Measurements from ENCODE around the gene KCTD7.
"Not testable (repeated sequence)": the region's sequence is repeated elsewhere in the genome, so short reads cannot be mapped to it uniquely, and the experiment has no call there.

Gene KCTD7

GRCh38 chr7:66666313-66666952 lies 37.8 kb downstream of the KCTD7 start:
- no peak overlapping the region for H3K4me3 ChIP-seq (ENCODE audit: low read length)

GRCh38 chr7:66667023-66667728 lies 38.5 kb downstream of the KCTD7 start:
- no peak overlapping the region for H3K4me3 ChIP-seq (ENCODE audit: low read length)
- no peak for TF ChIP-seq CTCF (conservative IDR thresholded peaks at IDR 0.05; ENCODE audit: low read depth, low read length)
- DNase-seq (ENCODE audit: low read depth): no peak

More at GRCh38 chr7:66666313-66666952, 37.8 kb downstream of the KCTD7 start:
- DNase-seq (ENCODE audit: low read depth): no peak
- no peak for TF ChIP-seq CTCF (conservative IDR thresholded peaks at IDR 0.05; ENCODE audit: low read depth, low read length)

- TF ChIP-seq CTCF (conservative IDR thresholded peaks at IDR 0.05; ENCODE audit: low read depth, low read length): no peak
- no peak overlapping the region for H3K4me3 ChIP-seq (ENCODE audit: low read length)
- no peak for DNase-seq (ENCODE audit: low read depth)
Measured at GRCh38 chr7:66668112-66668511, 39.4 kb downstream of the KCTD7 start.

- TF ChIP-seq CTCF (conservative IDR thresholded peaks at IDR 0.05; ENCODE audit: low read depth, low read length): no peak
- H3K4me3 ChIP-seq (ENCODE audit: low read length): no peak overlapping the region
- no peak for DNase-seq (ENCODE audit: low read depth)
Measured at GRCh38 chr7:66668677-66669076, 40.0 kb downstream of the KCTD7 start.

GRCh38 chr7:66669088-66669487 lies 40.4 kb downstream of the KCTD7 start:
- no peak overlapping the region for H3K4me3 ChIP-seq (ENCODE audit: low read length)
- no peak for TF ChIP-seq CTCF (conservative IDR thresholded peaks at IDR 0.05; ENCODE audit: low read depth, low read length)

GRCh38 chr7:66669496-66669895 lies 40.8 kb downstream of the KCTD7 start:
- no peak overlapping the region for H3K4me3 ChIP-seq (ENCODE audit: low read length)
- no peak for DNase-seq (ENCODE audit: low read depth)
- no peak for TF ChIP-seq CTCF (conservative IDR thresholded peaks at IDR 0.05; ENCODE audit: low read depth, low read length)

More at GRCh38 chr7:66669088-66669487, 40.4 kb downstream of the KCTD7 start:
- no peak for DNase-seq (ENCODE audit: low read depth)

GRCh38 chr7:66671034-66671433 lies 42.4 kb downstream of the KCTD7 start:
- no peak overlapping the region for H3K4me3 ChIP-seq (ENCODE audit: low read length)
- no peak for TF ChIP-seq CTCF (conservative IDR thresholded peaks at IDR 0.05; ENCODE audit: low read depth, low read length)
- DNase-seq (ENCODE audit: low read depth): no peak

GRCh38 chr7:66671486-66671885 lies 42.8 kb downstream of the KCTD7 start:
- not testable (repeated sequence) for H3K4me3 ChIP-seq (ENCODE audit: low read length); DNase-seq (ENCODE audit: low read depth)

- DNase-seq (ENCODE audit: low read depth): not testable (repeated sequence)
Measured at GRCh38 chr7:66672432-66673123, 43.9 kb downstream of the KCTD7 start.

GRCh38 chr7:66673124-66673640 lies 44.5 kb downstream of the KCTD7 start:
- DNase-seq (ENCODE audit: low read depth): not testable (repeated sequence)

More at GRCh38 chr7:66672432-66673123, 43.9 kb downstream of the KCTD7 start:
- not testable (repeated sequence) for H3K4me3 ChIP-seq (ENCODE audit: low read length)

More at GRCh38 chr7:66673124-66673640, 44.5 kb downstream of the KCTD7 start:
- not testable (repeated sequence) for H3K4me3 ChIP-seq (ENCODE audit: low read length)

Measured in retinal pigment epithelial cell (primary cell).